Progenitor cell of endocrine pancreas (in vitro differentiated cells): Measurements from ENCODE around the gene STX8. TPM values are rescaled to one million over a fixed set of nuclear protein-coding genes. Genes with fewer than 3 reads are reported as not detected.
"Not testable (repeated sequence)": the region's sequence is repeated elsewhere in the genome, so short reads cannot be mapped to it uniquely, and the experiment has no call there.

Experiments used
- DNase-seq: peaks from one replicate; pipeline ENCODE4 v3.0.0; 2021; ENCODE audit warnings: low spot score; ENCODE audit not compliant: unreplicated experiment
- H3K27ac Mint-ChIP-seq: 2 replicates; pipeline ENCODE4 v1.8.0; 2021; ENCODE audit warnings: mild to moderate bottlenecking, moderate library complexity, mixed read lengths
- H3K27me3 Mint-ChIP-seq: 2 replicates; pipeline ENCODE4 v1.8.0; 2021; ENCODE audit warnings: mixed read lengths
- H3K36me3 Mint-ChIP-seq: 2 replicates; pipeline ENCODE4 v1.8.0; 2022; ENCODE audit warnings: mixed read lengths; ENCODE audit not compliant: insufficient read depth
- H3K4me1 Mint-ChIP-seq: 2 replicates; pipeline ENCODE4 v1.8.0; 2021; ENCODE audit warnings: low read depth, mixed read lengths
- H3K4me3 Mint-ChIP-seq: 2 replicates; pipeline ENCODE4 v1.8.0; 2021; ENCODE audit warnings: low read depth, mild to moderate bottlenecking, moderate library complexity, mixed read lengths
- H3K9me3 Mint-ChIP-seq: 2 replicates; pipeline ENCODE4 v1.8.0; 2021; ENCODE audit warnings: low read depth, mixed read lengths
- total RNA-seq: library from RNA; stranded (reverse); gene quantifications from 2 replicates; pipeline ENCODE4 v1.2.1, GENCODE V29; 2021
- TF ChIP-seq, protein P1 (sequence below): fragments of 200-600 bp; sonication (generic); IDR thresholded peaks from one replicate; pipeline ENCODE4 v1.5.0; 2021; ENCODE audit warnings: antibody characterized with exemption, mild to moderate bottlenecking; ENCODE audit not compliant: unreplicated experiment

STX8 gene
- total RNA-seq, 1 donor from 2014 or later: 63.4 TPM

DNA sequence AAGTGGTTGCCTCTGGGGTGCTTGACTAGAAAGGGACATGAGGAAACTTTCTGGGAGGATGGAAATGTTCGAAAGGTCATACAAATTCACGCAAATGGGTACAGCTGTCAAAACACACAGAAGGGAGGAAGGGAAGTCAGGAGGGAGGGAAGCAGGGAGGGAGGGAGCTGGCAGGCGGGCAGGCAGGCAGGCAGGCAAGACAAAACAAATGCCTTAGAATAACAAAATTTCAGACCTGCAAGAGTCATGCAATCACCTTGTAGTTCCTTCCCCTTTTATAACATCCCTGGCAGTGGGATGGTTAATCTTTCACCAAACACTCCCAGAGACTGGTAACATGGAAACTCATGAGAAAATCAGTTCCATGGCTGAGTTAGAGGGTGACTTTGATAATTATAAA lies 189.2 kb downstream of the STX8 start:
- no peaks in the 10 kb centered on the region for H3K9me3 Mint-ChIP-seq
- TF ChIP-seq, protein P1, sequence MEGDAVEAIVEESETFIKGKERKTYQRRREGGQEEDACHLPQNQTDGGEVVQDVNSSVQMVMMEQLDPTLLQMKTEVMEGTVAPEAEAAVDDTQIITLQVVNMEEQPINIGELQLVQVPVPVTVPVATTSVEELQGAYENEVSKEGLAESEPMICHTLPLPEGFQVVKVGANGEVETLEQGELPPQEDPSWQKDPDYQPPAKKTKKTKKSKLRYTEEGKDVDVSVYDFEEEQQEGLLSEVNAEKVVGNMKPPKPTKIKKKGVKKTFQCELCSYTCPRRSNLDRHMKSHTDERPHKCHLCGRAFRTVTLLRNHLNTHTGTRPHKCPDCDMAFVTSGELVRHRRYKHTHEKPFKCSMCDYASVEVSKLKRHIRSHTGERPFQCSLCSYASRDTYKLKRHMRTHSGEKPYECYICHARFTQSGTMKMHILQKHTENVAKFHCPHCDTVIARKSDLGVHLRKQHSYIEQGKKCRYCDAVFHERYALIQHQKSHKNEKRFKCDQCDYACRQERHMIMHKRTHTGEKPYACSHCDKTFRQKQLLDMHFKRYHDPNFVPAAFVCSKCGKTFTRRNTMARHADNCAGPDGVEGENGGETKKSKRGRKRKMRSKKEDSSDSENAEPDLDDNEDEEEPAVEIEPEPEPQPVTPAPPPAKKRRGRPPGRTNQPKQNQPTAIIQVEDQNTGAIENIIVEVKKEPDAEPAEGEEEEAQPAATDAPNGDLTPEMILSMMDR: no peak
- no peak overlapping the region for H3K4me3 Mint-ChIP-seq
- H3K27ac Mint-ChIP-seq: no peak overlapping the region
- H3K36me3 Mint-ChIP-seq: peaks cover under 1% of the 10 kb centered on the region
- H3K27me3 Mint-ChIP-seq: no peaks in the 10 kb centered on the region
- peaks cover 5% of the 10 kb centered on the region for H3K4me1 Mint-ChIP-seq
- DNase-seq: no peak

DNA sequence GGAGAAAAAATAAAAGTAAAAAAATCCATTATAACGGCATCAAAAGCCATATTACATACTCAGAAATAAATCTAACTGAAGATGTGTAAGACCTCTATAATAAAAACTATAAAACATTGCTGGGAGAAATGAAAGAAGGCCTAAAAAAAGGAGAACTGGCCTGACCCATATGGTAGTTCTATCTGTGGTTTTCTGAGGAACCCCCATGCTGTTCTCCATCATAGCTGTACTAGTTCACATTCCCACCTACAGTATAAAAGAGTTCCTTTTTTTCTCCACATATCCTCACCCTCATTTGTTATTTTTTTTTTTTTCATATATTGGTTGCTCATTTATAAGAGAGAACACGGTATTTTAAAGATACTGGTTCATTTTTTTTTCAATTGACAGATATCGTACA lies 191.8 kb downstream of the STX8 start:
- Mint-ChIP-seq H3K27ac (no peak overlapping the region), H3K4me1 (peaks cover 10% of the 10 kb centered on the region), H3K36me3 (no peaks in the 10 kb centered on the region), H3K4me3 (no peak overlapping the region), H3K9me3 (no peaks in the 10 kb centered on the region), H3K27me3 (no peaks in the 10 kb centered on the region)
- TF ChIP-seq, protein P1: no peak
- DNase-seq: no peak

DNA sequence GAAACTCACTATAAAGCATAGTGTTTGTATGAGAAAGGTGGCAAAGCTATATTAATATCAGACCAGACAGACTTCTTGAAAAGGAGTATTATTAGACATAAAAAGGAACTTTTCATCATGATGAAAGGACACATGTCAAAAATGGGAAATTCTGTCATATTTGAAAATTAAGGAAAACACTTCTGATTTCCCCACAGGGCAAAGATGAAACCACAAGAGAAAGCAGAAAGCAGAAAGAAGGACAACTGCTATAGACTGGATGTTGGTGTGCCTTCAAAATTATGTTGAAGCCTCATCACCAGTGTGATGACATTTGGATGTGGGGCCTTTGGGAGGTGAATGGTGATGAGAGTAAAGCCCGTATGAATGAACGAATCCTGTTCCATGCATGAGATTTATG lies 193.0 kb downstream of the STX8 start:
- no peak for DNase-seq
- Mint-ChIP-seq H3K4me1 (peaks cover 18% of the 10 kb centered on the region), H3K36me3 (peaks cover 6% of the 10 kb centered on the region), H3K27me3 (no peaks in the 10 kb centered on the region), H3K4me3 (no peak overlapping the region), H3K27ac (no peak overlapping the region), H3K9me3 (peaks cover 5% of the 10 kb centered on the region)
- TF ChIP-seq, protein P1: no peak

DNA sequence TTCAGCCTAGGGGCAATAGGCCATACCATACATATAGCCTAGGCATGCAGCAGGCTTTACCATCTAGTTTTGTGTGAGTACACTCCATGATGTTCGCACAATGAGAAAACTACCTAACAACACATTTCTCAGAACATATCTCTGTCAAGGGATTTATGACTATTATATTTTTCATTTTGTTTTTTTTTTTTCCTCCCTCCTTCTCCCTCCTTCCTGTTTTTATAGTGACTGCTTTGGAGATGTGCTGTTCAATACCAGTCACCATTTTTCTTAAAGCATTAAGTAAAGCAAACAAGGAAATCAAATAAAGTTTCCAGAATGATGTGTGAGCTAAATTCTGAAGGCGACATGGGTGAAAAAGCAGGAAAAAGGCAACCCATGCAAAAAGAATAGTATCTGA lies 194.6 kb downstream of the STX8 start:
- no peak for DNase-seq
- H3K4me3 Mint-ChIP-seq: no peak overlapping the region
- H3K27me3 Mint-ChIP-seq: no peaks in the 10 kb centered on the region
- H3K9me3 Mint-ChIP-seq: peaks cover 7% of the 10 kb centered on the region
- H3K36me3 Mint-ChIP-seq: peaks cover 7% of the 10 kb centered on the region
- TF ChIP-seq, protein P1: no peak
- H3K27ac Mint-ChIP-seq: no peak overlapping the region
- H3K4me1 Mint-ChIP-seq: peaks cover 13% of the 10 kb centered on the region

DNA sequence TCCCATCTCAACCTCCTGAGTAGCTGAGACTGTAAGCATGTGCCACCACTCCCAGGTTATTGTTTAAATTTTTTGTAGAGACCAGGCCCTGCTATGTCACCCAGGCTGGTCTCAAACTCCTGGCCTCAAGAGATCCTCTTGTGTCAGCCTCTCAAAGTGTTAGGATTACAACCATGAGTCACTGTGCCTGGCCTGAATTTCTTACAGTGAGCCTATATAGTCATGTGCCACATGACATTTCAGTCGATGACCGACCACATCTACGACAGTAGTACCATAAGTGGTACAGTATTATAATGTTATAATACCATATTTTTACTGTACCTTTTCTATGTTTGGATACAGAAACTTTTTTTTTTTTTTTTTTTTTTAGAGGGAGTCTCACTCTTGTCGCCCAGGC lies 195.3 kb downstream of the STX8 start:
- Mint-ChIP-seq H3K27me3 (no peaks in the 10 kb centered on the region), H3K4me3 (no peak overlapping the region), H3K4me1 (peaks cover 13% of the 10 kb centered on the region), H3K9me3 (peaks cover 8% of the 10 kb centered on the region), H3K36me3 (peaks cover 11% of the 10 kb centered on the region), H3K27ac (no peak overlapping the region)
- TF ChIP-seq, protein P1: no peak
- no peak for DNase-seq

DNA sequence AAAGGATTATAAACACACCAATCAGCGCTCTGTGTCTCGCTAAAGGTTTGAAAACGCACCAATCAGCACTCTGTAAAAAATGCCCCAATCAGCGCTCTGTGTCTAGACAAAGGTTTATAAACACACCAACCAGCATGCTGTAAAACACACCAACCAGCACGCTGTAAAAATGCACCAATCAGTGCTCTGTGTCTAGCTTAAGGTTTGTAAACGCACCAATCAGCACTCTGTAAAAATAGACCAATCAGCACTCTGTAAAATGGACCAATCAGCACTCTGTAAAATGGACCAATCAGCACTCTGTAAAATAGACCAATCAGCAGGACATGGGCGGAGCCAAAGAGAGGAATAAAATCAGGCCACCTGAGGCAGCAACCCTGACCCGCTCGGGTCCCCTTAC lies 199.4 kb downstream of the STX8 start:
- not testable (repeated sequence) for DNase-seq, H3K9me3 Mint-ChIP-seq, H3K27ac Mint-ChIP-seq, H3K4me3 Mint-ChIP-seq, H3K27me3 Mint-ChIP-seq
- H3K4me1 Mint-ChIP-seq: peaks cover 16% of the 10 kb centered on the region
- H3K36me3 Mint-ChIP-seq: peaks cover 11% of the 10 kb centered on the region
